GM21447 (cell line): ENCODE measurements around the gene CAMKK1.

Experiments
- ATAC-seq: cut with Tn5 transposase; IDR thresholded peaks from one replicate; pipeline ENCODE4 v1.9.1; 2021; ENCODE audit not compliant: unreplicated experiment

The CAMKK1 gene

GRCh38 chr17:3815122-3815521 lies 77.7 kb downstream of the CAMKK1 start:
- ATAC-seq, result no peak

GRCh38 chr17:3814361-3814760 lies 78.5 kb downstream of the CAMKK1 start:
- no peak for ATAC-seq

GRCh38 chr17:3813171-3813570 lies 79.7 kb downstream of the CAMKK1 start:
- ATAC-seq, result no peak

- ATAC-seq, result no peak
Observed at GRCh38 chr17:3812771-3813170, 80.1 kb downstream of the CAMKK1 start.

- no peak for ATAC-seq
Observed at GRCh38 chr17:3812284-3812683, 80.6 kb downstream of the CAMKK1 start.
